GM20000 (cell line): ENCODE results near the gene WBP1.
"Not testable (repeated sequence)": the region's sequence is repeated elsewhere in the genome, so short reads cannot be mapped to it uniquely, and the experiment has no call there.

Source experiments
- DNase-seq: peaks from one replicate; pipeline ENCODE4 v3.0.0; 2012; ENCODE audit warnings: low spot score
- TF ChIP-seq, protein P1 (sequence below): IDR thresholded peaks from 2 replicates; pipeline ENCODE4 v1.5.1; 2012; ENCODE audit warnings: mild to moderate bottlenecking, control low read depth; ENCODE audit errors: extremely low read depth, missing control alignments

Gene WBP1

DNA sequence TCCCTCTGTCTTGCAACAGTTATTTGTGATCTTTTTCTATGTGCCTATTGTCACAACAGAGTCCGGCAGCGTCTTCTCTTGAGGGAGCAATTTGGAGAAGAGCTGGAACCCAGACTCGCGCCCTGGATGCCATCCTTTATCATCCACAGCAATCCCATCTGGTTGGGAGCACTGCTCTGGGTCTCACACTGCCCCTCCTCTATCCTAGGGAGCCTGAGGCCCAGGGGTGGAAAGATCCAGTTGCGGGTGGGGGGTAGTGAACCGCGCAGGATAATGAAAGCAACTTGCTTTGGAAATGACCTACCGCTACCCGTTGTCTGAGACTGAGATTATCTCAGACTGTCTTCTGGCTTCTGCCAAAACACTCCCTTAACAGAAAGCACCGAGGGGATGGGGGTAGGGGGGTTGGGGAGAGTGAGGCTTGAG lies 713 bp downstream of the WBP1 start:
- TF ChIP-seq, protein P1, sequence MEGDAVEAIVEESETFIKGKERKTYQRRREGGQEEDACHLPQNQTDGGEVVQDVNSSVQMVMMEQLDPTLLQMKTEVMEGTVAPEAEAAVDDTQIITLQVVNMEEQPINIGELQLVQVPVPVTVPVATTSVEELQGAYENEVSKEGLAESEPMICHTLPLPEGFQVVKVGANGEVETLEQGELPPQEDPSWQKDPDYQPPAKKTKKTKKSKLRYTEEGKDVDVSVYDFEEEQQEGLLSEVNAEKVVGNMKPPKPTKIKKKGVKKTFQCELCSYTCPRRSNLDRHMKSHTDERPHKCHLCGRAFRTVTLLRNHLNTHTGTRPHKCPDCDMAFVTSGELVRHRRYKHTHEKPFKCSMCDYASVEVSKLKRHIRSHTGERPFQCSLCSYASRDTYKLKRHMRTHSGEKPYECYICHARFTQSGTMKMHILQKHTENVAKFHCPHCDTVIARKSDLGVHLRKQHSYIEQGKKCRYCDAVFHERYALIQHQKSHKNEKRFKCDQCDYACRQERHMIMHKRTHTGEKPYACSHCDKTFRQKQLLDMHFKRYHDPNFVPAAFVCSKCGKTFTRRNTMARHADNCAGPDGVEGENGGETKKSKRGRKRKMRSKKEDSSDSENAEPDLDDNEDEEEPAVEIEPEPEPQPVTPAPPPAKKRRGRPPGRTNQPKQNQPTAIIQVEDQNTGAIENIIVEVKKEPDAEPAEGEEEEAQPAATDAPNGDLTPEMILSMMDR: no peak
- no peak for DNase-seq

DNA sequence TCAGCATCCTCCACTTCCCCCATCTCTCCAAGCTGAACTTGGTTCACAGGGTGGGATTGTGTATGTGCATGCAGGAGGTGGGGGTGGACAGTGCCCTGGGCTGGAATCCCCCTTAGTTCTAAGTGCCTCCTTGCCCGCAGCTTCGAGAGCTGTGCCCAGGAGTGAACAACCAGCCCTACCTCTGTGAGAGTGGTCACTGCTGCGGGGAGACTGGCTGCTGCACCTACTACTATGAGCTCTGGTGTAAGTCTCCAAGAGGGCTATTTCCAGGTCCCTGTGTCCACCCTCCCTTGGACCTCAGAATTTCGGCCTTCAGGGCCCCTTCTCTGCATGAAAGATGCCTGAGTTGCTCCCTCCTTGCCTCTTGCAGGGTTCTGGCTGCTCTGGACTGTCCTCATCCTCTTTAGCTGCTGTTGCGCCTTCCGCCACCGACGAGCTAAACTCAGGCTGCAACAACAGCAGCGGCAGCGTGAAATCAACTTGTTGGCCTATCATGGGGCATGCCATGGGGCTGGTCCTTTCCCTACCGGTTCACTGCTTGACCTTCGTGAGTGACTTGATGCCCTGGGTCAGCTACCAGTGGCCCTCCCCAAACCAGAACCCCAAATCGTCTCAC lies 1.4 kb downstream of the WBP1 start:
- DNase-seq: not testable (repeated sequence)

DNA sequence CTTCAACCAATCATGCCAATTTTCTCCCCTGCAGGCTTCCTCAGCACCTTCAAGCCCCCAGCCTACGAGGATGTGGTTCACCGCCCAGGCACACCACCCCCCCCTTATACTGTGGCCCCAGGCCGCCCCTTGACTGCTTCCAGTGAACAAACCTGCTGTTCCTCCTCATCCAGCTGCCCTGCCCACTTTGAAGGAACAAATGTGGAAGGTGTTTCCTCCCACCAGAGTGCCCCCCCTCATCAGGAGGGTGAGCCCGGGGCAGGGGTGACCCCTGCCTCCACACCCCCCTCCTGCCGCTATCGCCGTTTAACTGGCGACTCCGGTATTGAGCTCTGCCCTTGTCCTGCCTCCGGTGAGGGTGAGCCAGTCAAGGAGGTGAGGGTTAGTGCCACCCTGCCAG lies 1.9 kb downstream of the WBP1 start:
- DNase-seq: not testable (repeated sequence)

DNA sequence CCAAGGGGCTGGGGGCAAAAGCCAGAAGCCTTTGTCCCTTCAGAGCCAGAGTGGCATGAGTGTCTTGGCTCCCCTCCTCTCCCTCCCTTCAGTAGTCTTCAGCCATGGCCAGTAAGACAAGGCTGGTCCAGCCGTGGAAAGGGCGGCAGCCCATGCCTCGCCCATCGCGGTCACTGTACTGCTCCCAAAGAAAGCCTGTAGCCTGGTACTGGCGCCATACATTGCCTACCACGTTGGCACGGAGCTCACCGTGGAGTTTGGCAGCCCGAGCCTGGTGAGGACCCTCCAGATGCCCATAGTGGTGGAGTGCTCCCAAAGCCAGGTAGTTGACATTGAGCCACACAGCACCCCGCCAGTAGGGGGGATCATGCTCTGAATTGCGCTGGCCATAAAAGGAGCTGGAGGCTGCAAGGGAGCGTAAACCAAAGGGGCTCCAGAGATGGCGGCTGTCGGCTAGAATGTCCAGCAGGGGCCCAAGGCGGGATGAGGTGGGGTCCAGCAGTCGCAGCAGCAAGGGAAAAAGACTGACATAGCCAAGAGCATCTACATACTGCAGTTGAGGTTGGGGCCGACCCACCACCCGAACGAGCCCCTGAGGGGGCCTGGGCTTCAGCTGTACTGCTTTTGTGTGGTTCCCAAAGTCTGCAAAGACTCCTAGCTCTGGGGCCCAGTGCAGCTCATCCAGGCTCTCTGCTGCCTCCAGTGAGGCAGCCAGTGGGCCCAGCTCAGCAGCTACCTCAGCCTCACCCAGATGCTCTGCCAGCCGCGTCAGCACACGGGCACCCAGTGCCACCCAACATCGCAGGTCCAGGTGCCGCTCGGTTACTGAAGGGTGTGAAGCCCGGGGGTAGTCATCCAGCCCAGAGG lies 3.2 kb downstream of the WBP1 start:
- TF ChIP-seq, protein P1: no peak
- DNase-seq: no peak

DNA sequence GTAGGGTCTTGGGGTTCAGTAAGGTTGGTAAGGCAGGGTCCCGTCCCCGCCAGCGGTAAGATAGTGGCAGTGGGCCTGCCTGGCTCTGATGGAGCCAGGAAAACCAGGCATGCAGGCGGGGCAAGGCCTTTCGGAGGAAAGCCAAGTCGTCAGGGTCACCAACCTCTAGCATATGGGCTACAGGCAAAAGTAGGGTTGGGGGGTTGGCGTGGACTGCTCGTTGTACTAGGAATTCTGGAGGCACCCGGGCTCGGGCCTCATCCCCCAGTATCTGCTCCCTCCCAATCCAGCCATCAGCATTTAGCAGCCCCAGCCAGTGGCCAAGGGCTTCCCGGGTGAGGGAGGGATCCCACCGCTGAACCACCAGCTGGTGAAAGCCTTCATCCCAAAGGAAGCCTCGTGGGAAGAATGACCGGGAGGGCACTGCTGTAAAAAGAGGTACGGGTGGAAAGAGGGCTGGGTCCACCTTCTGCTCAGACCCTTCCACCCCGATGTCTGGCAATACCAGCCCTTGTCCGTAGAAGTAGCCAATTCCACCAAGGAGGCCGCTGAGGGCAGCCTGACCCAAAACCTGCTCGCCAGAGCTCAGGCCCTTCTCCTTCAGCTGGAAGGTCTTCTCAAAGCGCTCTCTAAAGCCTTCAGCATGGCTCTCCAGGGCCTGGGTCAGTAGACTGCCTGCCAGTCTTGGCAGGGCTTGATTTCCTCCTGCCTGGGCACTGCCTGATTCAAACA lies 4.0 kb downstream of the WBP1 start:
- TF ChIP-seq, protein P1: no peak
- DNase-seq: no peak

DNA sequence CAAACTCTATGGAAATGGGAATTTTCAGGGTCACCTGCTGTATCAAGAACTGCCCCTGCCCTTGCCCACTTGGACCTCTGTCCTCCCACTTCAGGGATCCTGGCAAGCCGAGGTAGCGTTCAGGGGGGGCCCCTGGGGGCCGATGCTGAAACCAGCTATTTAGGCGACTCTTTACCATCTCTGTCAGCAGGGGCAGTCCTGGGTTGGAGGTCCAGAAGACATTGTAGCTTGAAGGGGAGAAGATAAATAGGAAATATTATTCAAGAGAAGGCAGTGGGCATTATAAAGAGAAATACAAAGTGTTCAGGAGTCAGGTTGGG lies 4.5 kb downstream of the WBP1 start:
- TF ChIP-seq, protein P1: no peak
- DNase-seq: no peak

DNA sequence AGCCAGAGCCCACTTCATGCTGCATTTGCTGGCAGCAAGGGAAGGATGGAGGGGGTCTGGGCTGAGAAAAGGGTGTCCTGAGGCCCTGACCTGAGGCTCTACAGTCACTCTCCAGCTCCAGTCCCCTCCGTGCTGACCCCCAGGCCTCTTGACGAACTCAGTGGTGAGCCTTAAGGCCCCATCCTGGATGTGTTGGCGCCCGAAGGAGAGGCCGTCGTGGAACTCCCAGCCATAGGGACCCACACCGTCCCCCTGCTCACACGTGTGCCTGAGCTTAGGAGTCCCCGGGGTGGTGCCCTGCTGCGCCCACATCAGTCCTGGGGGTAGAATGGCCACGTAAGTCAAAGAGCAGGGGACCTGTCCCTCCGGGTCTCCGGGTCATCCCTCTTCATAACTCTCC lies 6.2 kb downstream of the WBP1 start:
- no peak for DNase-seq
- TF ChIP-seq, protein P1: no peak

DNA sequence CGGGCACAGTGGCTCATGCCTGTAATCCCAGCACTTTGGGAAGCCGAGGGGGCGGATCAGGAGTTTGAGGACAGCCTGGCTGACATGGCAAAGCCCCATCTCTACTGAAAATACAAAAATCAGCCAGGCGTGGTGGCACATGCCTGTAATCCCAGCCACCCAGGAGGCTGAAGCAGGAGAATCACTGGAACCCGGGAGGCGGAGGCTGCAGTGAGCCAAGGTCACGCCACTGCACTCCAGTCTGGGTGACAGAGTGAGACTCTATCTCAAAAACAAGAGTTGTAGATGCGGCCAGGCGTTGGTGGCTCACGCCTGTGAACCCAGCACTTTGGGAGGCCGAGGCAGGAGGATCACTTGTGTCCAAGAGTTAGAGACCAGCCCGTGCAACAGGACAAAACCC lies 12.5 kb downstream of the WBP1 start:
- not testable (repeated sequence) for DNase-seq
